T-helper 22 cell (primary cell): ENCODE data around the gene RIC8A.
"Not testable (repeated sequence)": the region's sequence is repeated elsewhere in the genome, so short reads cannot be mapped to it uniquely, and the experiment has no call there.

Experiments used
- DNase-seq: peaks from one replicate; pipeline ENCODE4 v3.0.0-alpha.2; 2020; ENCODE audit warnings: low read depth

Gene RIC8A

DNA sequence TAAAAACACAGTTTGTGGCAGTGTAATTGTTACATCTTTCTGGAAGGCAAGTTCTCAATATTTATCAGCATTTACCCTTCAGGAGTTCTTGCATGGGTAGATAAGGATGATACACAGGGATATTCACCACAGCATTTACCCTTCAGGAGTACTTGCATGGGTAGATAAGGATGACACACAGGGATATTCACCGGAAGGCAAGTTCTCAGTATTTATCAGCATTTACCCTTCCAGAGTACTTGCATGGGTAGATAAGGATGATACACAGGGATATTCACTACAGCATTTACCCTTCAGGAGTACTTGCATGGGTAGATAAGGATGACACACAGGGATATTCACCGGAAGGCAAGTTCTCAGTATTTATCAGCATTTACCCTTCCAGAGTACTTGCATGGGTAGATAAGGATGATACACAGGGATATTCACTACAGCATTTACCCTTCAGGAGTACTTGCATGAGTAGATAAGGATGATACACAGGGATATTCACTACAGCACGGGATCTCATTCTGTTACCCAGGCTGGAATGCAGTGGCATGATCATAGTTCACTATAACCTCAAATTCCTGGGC, 13.2 kb downstream of the RIC8A start:
- not testable (repeated sequence) for DNase-seq

DNA sequence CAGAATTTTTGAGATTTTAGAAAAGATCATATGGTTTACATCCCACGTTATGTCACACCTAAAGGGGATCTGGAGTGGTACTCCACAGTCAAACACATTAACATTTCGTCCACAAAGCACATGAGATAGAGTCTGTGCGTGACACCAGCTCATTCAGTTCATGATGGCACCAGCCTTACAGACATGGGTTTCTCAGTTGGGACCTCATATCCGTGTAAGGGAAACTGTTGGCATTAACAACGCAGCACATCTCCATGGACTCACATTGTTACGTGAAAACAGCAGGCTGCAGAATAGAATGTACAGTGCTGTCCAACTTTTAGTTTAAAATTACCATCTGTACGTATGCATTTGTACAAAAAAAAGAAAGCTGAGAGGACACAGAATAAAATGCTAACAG, 14.0 kb downstream of the RIC8A start:
- no peak for DNase-seq

DNA sequence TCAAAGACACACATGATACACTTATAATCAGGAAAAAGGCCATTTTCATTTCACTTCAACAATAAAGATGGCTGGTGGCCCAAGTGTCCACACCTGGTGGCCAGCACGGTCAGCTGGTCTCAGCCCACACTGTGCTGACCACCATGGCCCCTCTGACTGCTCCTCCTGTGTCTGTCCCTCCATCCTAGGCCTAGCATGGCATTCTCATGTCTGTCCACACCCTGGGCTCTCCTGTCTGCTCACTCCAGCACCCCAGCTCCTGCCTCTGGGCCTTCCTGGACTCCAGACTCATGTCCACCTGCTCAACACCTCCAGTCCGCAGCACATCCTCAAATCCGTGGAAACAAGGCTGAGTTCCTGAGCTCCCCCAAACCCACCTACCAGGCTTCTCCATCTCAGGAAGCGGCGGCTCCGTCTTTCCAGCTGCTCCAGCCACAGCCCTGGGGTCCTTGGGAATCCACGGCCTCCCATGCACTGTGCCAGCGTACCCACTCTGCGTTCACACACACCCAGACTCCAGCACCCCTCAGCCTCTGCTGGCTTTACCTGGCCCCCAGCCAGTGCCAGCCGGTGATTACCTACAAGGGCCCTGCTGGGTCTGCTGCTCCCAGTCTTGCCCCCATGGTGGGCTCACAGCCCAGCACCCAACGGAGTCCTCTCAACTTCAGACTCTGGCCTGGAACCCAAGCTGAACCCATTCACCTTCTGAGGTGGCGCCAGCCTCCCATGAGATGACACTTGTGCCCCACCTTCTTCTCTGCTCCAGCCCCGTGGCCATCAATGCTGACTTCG, 14.7 kb downstream of the RIC8A start:
- no peak for DNase-seq

DNA sequence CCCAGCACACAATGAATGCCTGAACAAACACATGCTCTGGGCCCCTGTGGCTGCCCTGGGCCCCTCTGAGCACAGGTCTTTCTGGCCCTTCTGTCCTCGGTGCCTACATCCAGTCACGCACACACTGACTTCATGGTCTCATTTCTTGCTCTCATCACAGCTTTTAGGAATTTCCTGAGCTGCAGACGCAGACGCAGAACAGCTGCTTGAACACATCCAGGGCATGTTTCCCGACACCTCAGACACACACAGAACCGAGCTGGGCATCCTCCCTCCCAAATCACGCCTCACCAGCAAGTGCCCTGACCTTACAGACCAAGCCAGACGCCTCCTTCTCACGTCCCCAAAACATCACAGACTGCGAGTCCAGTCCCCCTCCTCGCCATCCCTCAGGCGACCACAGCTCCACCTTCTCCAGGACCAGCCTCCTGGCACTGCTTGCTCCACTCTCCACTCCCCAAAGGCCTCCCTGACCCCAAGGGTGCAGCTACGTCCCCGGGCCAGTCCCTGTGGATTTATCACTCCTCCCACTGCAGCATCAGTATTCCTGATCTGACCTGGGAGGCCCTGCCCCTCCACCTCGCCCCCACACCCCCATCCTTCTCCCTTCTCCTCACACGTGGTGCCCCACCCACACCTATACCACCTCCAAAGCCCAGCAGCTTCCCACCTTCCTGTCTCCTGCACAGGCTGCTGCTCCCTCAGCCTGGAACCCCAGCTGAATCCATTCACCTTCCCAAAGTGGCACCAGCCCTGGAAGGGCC, 15.7 kb downstream of the RIC8A start:
- no peak for DNase-seq

DNA sequence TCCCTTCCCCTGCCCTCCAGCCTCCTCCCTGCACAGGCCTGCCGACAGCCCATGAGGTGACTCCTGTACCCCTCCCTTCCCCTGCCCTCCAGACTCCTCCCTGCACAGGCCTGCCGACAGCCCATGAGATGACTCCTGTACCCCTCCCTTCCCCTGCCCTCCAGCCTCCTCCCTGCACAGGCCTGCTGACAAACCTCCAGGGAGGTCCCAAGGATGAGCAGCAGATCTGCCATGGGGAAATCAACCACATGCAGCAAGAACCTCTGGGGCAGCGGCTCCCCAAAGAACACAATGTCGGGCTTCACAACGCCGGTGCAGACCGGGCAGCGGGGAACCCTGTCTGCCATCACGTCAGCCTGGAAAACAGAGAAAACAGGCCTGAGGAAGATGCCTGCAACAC, 16.4 kb downstream of the RIC8A start:
- DNase-seq = no peak

DNA sequence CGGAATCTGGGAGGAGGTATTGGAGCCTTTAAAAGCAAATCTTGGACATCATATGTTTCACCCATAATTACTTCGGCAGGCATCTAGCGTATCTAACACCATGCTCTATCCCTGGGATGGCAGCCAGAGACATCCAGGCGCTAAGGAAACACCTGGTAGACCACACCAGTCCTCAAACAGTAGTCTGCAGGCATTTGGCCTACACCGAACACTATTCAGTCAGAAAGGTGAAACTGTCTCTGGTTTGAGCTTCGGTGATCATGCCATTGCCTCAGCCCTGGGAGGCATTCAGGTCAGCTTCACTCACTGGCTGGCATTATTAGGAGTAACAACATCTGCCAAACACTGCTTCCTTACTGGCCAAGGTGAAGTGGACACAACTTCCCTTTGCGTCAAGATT, 16.9 kb downstream of the RIC8A start:
- DNase-seq = no peak

DNA sequence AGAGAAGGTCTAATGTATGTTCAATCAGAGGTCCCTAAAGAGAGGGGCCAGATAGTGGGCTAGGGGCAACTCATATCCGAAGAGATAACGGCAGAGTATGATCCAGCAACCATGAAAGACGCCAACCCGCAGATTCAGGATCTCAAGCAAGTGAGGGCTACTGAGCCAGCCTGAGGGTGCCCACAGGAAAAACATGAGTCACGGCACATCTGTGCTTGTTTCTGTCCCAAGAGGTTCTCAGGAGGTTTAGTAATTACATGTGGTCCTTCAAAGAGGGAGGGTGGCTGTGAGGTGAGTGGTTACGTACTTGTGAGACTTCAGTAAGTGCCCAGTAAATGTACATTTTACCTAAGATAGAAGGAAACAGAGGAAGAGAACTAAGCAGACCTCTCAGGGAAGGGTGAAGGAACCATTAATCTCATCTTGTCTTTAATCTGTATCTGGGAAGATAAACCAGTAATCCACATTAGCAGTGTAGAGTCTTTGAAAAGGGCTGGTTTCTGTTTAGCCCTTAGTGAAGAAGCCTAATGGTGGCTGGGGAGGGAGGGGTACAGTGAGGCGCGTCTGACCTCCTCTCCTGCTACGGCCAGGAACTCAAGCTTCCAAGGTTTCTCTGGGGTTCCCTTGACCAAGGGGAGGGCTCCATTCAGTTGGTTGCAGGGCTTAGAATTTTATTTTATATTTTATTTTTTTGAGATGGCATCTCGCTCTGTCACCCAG, 18.4 kb downstream of the RIC8A start:
- no peak for DNase-seq

DNA sequence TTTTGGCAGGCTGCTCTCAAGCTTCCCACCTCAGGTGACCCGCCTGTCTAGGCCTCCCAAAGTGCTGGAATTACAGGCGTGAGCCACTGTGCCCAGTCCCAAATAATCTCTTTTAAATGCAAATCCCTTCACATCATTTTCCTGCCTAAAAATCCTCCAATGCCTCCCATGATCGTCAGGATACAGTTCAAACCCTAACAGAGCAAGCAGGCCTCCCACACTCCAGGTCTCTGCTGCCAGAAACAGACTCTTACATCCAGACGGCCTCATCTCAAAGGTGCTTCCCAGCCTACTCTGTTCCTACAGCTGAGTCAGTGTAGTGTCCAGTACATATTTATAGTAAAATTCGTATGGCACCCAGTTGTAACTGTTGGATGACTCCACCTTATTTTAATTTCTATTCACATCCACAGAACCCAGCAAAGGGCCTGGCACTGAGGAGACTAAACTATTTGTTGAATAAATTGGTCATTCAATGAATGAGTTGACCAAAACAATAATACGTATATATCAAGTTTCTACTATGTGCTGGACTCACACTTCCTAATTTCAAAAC, 20.4 kb downstream of the RIC8A start:
- no peak for DNase-seq

DNA sequence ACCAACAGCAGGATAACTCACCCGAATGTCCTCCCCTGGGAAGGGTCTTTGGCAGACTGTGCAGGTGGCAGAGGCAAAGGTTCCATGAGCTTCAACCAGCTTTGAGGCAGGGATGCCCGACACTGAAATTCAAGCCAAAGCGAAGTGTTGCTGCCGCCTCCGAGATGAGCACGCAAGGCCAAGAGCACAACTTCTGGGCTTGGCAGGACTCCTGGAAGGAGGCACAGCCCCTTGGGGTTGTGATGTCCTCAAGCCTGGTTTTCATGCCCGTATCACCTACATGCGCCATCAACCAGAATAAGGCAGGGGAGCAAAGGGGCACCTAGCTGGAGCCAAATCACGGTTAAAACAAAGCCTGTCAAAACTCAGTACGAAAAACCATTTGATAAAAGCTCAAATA, 22.9 kb downstream of the RIC8A start:
- no peak for DNase-seq

DNA sequence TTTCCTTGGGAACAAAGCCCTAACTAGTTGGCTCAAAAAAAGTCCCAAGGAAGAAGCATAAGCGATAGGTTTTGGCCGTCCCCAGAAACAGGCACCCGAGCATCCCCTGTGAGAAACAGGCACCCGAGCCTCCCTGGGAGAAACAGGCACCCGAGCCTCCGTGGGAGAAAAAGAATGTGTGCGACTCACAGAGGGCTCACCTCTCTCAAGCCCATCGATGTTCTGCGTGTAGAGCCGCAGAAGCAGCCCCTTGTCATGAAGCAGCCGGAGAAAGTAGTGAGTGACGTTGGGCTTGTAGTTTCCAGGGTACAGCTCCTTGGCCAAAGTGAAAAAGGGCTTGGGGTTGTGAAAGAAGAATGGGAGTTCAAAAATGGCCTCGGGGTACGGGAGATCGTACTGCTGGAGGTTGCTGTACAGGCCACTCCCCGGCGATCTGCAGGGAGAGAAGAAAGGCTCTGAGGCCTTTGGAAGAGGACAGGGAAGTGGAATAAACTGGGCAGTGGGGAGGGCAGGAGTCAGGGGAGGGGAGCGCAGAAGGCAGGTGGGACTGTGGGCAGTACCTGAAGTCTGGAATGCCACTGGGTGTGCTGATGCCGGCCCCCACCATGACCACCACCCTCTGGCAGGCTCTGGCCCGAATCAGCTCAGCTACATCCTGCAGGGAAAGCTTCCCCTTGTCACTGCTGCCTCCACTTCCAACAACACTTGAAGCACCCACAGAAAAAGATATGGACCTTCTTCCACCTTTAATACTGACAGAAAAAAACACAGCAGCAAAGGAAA, 25.5 kb downstream of the RIC8A start:
- DNase-seq = no peak

DNA sequence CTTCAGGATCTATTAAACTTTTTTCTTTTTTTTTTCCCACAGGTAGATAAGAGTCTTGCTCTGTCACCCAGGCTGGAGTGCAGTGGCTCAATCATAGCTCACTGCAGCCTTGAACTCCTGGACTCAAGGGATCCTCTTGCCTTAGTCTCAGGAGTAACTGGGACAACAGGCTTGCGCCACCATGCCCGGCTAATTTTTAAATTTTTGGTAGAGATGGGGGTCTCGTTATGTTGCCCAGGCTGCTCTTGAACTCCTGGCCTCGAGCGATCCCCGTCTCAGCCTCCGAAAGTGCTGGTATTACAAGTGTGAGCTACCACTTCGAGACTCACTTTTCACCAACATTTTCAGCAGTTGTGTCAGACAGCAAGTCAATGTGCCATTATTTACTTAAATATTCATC, 27.7 kb downstream of the RIC8A start:
- DNase-seq = no peak

DNA sequence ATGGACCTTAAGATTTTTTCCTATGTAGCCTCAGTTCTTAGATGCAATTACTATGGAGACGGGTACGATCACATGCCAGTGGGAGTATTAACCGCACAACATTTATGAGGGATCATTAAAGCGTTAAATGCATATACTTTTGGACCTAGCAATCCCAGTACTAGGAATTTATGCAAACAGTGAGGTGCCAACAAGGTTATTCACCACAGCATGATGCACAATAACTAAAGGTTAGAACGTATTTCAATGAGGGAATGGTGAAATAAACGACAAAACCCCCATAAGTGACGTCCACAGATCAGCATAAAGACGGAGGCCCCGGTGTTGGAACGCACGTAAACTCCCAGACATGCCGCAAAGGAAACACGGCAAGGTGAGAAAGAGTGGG, 28.1 kb downstream of the RIC8A start:
- DNase-seq = peak; percentile 45

DNA sequence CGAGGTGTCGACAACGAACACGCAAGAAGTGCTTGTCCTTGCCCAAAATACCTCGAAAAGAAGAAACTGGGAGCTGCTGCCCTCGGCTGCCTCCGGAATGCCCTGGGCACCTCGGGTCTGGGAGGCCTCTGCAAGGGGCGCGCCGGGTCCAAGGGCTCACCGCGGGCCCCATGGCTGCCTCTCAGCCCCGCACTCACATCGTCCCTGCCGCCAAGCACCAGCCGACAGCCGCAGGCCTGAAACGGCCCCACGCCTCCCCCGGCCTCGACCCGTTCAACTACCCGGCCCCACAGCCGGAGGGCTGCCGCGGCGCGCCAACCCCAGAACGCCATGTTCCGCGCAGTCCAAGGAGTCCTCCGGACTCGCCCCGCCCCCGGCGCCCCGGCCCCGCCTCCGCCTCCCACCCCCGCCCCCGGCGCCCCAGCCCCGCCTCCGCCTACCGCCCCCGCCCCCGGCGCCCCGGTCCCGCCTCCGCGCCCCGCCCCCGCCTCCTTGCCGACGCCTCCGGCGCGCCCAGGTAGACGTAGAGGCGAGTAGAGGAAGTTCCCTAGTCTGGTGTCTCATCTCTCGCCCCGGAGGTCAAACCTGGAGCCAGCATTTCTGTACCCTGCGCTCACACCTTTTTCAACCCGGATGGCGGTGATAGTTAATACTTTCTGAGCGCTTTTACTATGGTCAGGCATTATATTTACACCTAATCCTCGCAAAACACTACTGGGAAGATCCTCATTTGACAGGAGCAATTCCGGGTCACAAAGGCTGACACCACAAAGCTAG, 28.7 kb downstream of the RIC8A start, which contains the start of gene SIRT3:
TSS of gene SIRT3 (minus strand) at position 346 of the 777 bp plus-strand sequence. CDS start at position 332, 14 bp downstream.
- DNase-seq = peak; percentile 79

DNA sequence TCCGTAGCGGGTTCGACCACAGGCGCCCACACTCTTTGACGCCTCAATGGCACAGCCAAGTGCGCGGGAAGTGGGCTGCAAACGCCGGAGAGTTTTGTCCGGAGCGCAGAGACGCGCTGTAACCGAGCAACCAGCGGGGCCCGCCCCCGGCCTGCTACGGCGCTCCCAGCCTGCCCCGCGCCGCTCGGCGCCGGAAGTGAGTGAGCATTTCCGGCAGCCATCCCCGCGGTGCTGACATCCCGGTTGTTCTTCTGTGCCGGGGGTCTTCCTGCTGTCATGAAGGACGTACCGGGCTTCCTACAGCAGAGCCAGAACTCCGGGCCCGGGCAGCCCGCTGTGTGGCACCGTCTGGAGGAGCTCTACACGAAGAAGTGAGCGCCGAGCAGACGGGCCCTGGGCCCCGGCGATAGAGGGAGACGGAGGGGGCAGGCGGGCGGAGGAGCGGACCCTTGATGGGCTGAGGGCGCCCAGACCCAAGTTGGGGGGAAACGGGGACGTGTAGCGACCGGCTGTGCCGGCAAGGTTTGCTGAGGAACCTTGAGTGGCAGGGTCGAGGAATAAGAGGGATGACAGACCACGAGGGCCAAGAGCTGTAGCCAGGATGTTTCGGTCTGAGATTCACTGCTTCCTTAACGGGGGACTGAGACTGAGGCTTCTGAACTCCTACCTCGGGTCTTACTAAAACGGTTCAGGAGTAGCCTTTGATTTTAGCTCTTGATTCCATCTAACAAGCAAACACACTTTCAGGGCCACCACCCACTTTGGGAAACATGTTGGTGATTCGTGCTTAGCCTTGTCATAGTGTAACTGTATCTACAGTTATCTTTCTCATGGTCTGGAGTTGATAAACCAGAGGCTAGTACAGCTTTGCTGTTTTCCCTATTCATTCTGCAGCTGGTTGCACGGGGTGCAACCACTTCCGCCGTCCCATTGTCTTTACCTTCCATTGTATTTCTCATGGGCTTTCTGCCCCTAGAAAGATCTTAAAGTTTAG, 29.6 kb downstream of the RIC8A start, which contains the start of gene PSMD13:
TSS of gene PSMD13 (plus strand) at position 203 of the 994 bp plus-strand sequence. CDS start at position 277, 74 bp downstream.
- DNase-seq = peak; percentile 78

DNA sequence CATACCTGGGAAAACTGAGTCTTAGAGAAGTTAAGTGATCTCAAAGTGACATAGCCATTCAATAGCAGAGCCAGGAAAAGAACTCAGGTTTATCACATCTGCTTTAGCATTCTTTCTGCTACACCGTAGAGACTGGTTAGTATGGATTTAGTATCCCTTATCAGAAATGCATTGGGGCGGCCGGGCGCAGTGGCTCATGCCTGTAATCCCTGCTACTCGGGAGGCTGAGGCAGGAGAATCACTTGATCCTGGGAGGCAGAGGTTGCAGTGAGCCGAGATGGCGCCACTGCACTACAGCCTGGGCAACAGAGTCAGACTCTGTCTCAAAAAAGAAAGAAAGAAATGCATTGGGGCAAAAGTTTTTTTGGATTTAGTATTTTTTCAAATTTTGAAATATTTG, 30.8 kb downstream of the RIC8A start:
- not testable (repeated sequence) for DNase-seq

DNA sequence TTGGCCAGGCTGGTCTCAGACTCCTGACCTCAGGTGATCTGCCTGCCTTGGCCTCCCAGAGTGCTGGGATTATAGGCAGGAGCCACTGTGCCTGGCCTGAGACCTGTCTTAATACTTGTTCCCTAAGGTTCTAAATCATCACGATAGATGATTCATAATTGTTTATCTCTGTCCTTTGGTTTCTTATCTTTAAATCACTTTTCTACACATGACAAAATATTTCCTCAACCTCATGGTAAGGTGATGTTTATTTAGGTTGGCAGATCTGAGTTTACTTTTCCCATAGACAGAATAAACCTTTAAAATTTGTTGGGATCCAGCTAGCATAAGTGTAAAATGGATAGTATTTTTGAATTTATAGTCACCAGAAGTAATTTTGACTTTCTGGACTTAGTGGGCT, 32.8 kb downstream of the RIC8A start:
- no peak for DNase-seq

DNA sequence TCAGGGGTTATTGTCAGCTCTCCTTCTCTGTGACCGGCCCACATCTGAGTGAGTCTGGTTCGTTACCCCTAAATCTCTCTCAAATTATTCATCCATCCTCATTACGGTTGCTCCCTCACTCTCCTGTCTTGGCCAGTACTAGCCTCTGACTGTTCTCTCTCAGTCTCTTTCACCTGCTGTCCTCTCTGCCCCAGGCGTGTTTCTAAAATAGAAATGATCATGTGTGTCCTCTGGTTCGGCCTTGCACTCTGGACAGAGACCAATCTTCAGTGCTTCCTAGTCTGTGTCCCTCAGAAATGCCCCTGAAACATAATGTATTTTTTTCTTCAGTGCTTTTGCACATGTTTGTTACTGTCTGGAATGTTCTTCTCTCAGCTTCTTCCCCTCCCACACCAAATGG, 34.1 kb downstream of the RIC8A start:
- DNase-seq = no peak

DNA sequence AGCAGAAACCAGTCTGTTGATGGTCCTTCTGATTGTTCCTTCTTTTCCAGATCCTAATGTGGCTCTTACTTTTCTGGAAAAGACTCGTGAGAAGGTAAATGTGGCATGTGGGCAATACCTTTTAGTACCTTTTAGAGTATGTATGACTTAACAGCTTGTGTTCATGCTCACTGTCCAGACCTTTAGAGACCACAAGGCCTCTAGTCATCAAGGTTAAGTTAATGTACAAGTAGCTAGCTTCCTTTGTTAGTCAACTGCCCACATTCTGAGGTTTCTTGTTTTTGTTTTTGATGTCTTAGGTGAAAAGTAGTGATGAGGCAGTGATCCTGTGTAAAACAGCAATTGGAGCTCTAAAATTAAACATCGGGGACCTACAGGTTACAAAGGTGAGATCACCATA, 36.9 kb downstream of the RIC8A start:
- DNase-seq = no peak

DNA sequence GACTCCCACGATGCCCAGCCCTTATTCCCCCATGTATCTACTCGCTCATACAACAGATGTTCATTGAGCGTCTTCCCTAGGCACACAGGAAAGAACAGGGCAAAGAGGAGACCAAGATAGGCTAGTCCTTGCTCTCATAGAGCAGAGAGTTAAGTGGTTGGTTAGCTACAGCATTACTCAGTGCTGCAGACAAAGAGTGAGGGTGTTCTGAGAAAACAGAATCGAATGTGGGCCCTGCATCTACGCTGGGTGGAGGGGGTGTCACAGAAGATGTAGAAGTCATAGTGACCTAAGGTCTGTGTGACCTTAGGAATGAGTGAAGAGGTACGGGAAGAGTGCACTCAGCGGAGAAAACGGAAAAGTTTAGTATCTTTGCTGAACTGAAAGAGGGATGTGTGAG, 41.6 kb downstream of the RIC8A start:
- DNase-seq = no peak
